ENCODE data around the gene ACSL1. TPM values are rescaled to one million over a fixed set of nuclear protein-coding genes. Genes with fewer than 3 reads are reported as not detected.

Gene ACSL1
- total and polyA plus RNA-seq, 2 donors (not counting 3 experiments of a cell fraction or from before 2014, with no cell fraction given) = 7.3 to 17.7 TPM

DNA sequence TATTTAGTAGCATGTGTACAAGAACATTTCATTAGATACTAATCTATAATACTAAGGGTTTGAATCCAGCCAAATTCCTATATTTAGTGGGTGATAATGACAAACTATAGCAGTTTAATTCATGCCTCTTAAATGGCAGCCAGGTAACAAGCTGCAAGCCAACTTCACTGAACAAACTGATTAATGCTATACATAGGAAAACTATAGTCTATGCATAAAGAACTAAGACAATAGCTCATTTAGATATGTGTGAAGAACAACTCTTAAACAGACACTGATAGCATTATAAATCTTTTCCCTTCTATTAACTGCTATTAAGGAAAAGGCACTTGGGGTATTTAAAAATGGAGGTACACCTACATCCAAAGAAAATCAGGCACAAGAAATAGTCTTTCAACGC is 19.1 kb downstream of the ACSL1 start:
- no peaks in the 10 kb centered on the region for H3K27me3 ChIP-seq (ENCODE audit: control insufficient read depth in 2 of 2, insufficient read depth in 2 of 2, low read length in 2 of 2)
- ChIA-PET POLR2A (no interaction called here), CTCF (no interaction called here)
- TF ChIP-seq POLR2AphosphoS5 (IDR thresholded peaks at IDR 0.05; ENCODE audit: insufficient read depth, low read depth, low read length) = no peak
- TF ChIP-seq FOS (IDR thresholded peaks at IDR 0.05; ENCODE audit: borderline replicate concordance, insufficient read depth, low read length) = no peak
- TF ChIP-seq, protein P1, sequence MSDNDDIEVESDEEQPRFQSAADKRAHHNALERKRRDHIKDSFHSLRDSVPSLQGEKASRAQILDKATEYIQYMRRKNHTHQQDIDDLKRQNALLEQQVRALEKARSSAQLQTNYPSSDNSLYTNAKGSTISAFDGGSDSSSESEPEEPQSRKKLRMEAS (IDR thresholded peaks at IDR 0.05; ENCODE audit: insufficient read depth, insufficient read length) = no peak
- no peak for TF ChIP-seq GATA2 (IDR thresholded peaks at IDR 0.05; ENCODE audit: insufficient read depth, insufficient read length, low read depth, low read length)
- TF ChIP-seq MYC (IDR thresholded peaks at IDR 0.05; ENCODE audit: low read depth, low read length) = no peak
- no peak for TF ChIP-seq POLR2A (IDR thresholded peaks at IDR 0.05; ENCODE audit: low read depth, low read length)
- TF ChIP-seq JUN (IDR thresholded peaks at IDR 0.05; ENCODE audit: borderline replicate concordance, insufficient read depth, insufficient read length, low read depth) = no peak
- TF ChIP-seq EZH2 (IDR thresholded peaks at IDR 0.05; ENCODE audit: borderline replicate concordance, low read depth, low read length, severe bottlenecking) = no peak
- TF ChIP-seq, protein P2, sequence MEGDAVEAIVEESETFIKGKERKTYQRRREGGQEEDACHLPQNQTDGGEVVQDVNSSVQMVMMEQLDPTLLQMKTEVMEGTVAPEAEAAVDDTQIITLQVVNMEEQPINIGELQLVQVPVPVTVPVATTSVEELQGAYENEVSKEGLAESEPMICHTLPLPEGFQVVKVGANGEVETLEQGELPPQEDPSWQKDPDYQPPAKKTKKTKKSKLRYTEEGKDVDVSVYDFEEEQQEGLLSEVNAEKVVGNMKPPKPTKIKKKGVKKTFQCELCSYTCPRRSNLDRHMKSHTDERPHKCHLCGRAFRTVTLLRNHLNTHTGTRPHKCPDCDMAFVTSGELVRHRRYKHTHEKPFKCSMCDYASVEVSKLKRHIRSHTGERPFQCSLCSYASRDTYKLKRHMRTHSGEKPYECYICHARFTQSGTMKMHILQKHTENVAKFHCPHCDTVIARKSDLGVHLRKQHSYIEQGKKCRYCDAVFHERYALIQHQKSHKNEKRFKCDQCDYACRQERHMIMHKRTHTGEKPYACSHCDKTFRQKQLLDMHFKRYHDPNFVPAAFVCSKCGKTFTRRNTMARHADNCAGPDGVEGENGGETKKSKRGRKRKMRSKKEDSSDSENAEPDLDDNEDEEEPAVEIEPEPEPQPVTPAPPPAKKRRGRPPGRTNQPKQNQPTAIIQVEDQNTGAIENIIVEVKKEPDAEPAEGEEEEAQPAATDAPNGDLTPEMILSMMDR (IDR thresholded peaks at IDR 0.05; ENCODE audit: extremely low read depth in 1 of 2, insufficient read depth in 1 of 2, low read depth in 1 of 2, low read length in 2 of 2) = no peak
- peaks cover 9% of the 10 kb centered on the region for H3K4me1 ChIP-seq (ENCODE audit: control insufficient read depth, extremely low read depth, insufficient read depth, low read length)
- H3K9ac ChIP-seq (replicated peaks; ENCODE audit: extremely low read depth, insufficient read depth, low read length) = no peak overlapping the region
- H3K9me1 ChIP-seq (replicated peaks; ENCODE audit: control insufficient read depth, extremely low read depth, insufficient read depth, low read length) = no peaks in the 10 kb centered on the region
- DNase-seq (ENCODE audit: low read depth, low spot score) (no peak), FAIRE-seq (no peak)
- H3K79me2 ChIP-seq (ENCODE audit: control insufficient read depth, insufficient read depth, low read length) = no peaks in the 10 kb centered on the region
- dilution Hi-C loops (cut with MboI; ENCODE audit: extremely low pct_ligation_motif_present, low sequenced_read_pairs) = no loop called here
- H3K4me3 ChIP-seq (replicated peaks in 1 of 3; ENCODE audit: insufficient read depth in 1 of 3, low read depth in 1 of 3, low read length in 3 of 3) = no peak overlapping the region
- H4K20me1 ChIP-seq (replicated peaks; ENCODE audit: control insufficient read depth, extremely low read depth, insufficient read depth, low read length) = no peaks in the 10 kb centered on the region
- no peaks in the 10 kb centered on the region for H3K36me3 ChIP-seq (ENCODE audit: control insufficient read depth in 2 of 2, extremely low read depth in 1 of 2, insufficient read depth in 2 of 2, low read length in 2 of 2)
- no peak overlapping the region for H2AFZ ChIP-seq (ENCODE audit: low read depth, low read length)
- intact Hi-C loops (cut with micrococcal nuclease) = no loop called here
- no peak overlapping the region for H3K4me2 ChIP-seq (ENCODE audit: insufficient read depth, low read length)
- BruUV-seq (replicated peaks) = no TSS peak
- H3K27ac ChIP-seq (ENCODE audit: insufficient read depth, low read depth, low read length) = no peak overlapping the region
- H3K9me3 ChIP-seq (replicated peaks; ENCODE audit: control insufficient read depth, insufficient read depth, low read length) = no peaks in the 10 kb centered on the region

All from endothelial cell of umbilical vein (primary cell).